Measurements from ENCODE around the gene COPZ1. TPM values are rescaled to one million over a fixed set of nuclear protein-coding genes. Genes with fewer than 3 reads are reported as not detected.

COPZ1 gene
- total and polyA plus RNA-seq, 2 experiments from 2014 or later: 149 to 170 TPM

DNA sequence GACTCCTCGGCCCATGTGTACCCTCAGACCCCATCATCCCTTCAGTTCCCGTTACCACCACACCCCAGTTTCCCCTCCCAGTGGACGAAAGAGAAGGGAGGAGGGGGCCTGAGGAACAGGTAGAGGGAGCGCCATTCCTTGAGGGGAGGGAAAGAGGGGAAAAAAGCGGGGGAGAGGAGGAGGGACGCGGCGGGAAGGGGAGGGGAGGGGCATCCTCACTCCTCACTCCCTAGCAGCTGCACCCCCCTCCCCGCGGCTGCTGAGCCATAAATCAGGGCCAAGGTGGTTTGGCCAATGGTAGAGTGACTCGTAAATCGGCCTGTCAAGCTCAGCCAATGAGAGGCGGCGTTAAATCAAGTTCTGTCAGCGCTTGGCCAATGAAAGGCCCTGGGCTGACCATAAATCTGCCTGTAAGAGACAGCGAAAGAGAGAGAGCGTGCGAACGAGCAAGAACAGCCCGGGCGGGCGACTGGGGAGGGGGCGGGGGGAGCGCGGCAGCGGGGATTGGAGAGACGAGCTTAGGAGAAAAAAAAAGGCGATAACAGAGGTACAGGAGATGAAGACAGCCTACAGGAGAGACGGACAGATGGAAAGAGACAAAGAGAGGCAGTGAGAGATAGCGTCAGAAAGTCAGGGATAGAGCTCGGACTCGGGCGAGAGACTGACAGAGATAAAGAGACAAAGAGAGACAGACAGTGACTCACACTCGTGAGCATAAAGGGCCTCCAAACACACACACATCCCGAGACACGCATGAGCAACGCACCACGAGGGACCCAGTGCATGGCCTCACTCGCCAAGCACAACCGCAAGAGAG is 34.2 kb downstream of the COPZ1 start:
- H2AFZ ChIP-seq: peak overlapping the region; percentile 82
- peaks cover 20% of the 10 kb centered on the region for H3K4me1 ChIP-seq (ENCODE audit: insufficient read depth)
- WGBS, 2 experiments (ENCODE audit: low coverage in 1 of 2, low lambda C conversion rate in 2 of 2, missing lambda C conversion rate in 2 of 2): 0 to 2% methylated on average over 33 to 40 of the region's 40 CpGs
- no peaks in the 10 kb centered on the region for H3K27me3 ChIP-seq (replicated peaks; ENCODE audit: insufficient read depth)
- peak overlapping the region; percentile 91 for H3K27ac ChIP-seq
- no peaks in the 10 kb centered on the region for H3K9me3 ChIP-seq (ENCODE audit: low read depth)
- peak overlapping the region; percentile 78 for H3K4me3 ChIP-seq
- H3K79me2 ChIP-seq (ENCODE audit: insufficient read depth): no peaks in the 10 kb centered on the region
- in situ Hi-C loops (cut with MboI): no loop called here
- peak overlapping the region; percentile 84 for H3K9ac ChIP-seq
- DNase-seq: peak; percentile 98
- TF ChIP-seq EZH2phosphoT487 (IDR thresholded peaks at IDR 0.05; ENCODE audit: insufficient read depth, low read depth) (no peak), EZH2 (IDR thresholded peaks at IDR 0.05; ENCODE audit: insufficient read depth, poor library complexity, severe bottlenecking) (no peak)
- peak overlapping the region; percentile 93 for H3K4me2 ChIP-seq (ENCODE audit: unreplicated experiment)
- no peaks in the 10 kb centered on the region for H3K9me2 ChIP-seq (ENCODE audit: insufficient read depth)
- peaks cover 11% of the 10 kb centered on the region for H3F3A ChIP-seq (ENCODE audit: insufficient read depth)
- no peaks in the 10 kb centered on the region for H4K20me1 ChIP-seq (ENCODE audit: insufficient read depth)
- H3K36me3 ChIP-seq (ENCODE audit: low read depth): no peaks in the 10 kb centered on the region

DNA sequence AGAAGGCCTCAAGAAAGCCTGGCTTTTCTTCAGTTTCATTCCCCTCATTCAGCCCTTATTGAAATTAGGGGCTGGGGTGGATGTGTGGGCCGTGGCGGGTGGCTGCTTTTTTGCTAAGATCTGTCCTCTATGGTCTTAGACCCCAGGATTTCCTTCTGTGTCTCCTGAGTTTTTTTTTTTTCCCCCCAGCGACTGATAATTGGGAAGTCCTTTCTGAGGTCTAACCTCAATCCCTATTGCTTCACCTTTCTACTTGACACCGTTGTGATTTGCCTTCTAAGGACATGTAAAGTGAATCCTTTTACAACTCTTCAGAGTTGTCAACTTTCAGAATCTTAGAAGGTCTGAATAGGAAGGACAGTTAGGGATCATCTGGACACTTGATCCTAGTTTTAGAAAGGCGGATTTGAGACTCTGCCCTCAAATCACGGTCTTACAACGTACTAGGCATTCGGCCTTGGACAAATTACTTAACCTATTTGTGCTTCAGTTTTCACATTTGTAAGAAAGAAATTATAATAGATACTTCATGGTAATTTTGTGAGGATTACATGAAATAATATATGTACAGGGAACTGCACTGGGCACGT is 34.9 kb downstream of the COPZ1 start:
- Histone ChIP-seq H3K36me3 (ENCODE audit: low read depth) (no peaks in the 10 kb centered on the region), H2AFZ (peak overlapping the region; percentile 82), H3K27me3 (replicated peaks; ENCODE audit: insufficient read depth) (no peaks in the 10 kb centered on the region), H3F3A (ENCODE audit: insufficient read depth) (peaks cover 11% of the 10 kb centered on the region), H3K9ac (peak overlapping the region; percentile 84), H3K9me2 (ENCODE audit: insufficient read depth) (no peaks in the 10 kb centered on the region), H3K4me3 (peak overlapping the region; percentile 78), H3K9me3 (ENCODE audit: low read depth) (no peaks in the 10 kb centered on the region), H3K79me2 (ENCODE audit: insufficient read depth) (no peaks in the 10 kb centered on the region), H3K4me1 (ENCODE audit: insufficient read depth) (peaks cover 20% of the 10 kb centered on the region), H4K20me1 (ENCODE audit: insufficient read depth) (no peaks in the 10 kb centered on the region), H3K4me2 (ENCODE audit: unreplicated experiment) (peak overlapping the region; percentile 93), H3K27ac (peak overlapping the region; percentile 91)
- in situ Hi-C loops (cut with MboI): no loop called here
- TF ChIP-seq EZH2phosphoT487 (IDR thresholded peaks at IDR 0.05; ENCODE audit: insufficient read depth, low read depth): no peak
- DNase-seq: no peak
- 57% methylated on average over 9 of the region's 9 CpGs for WGBS, 2 experiments (ENCODE audit: low coverage in 1 of 2, low lambda C conversion rate in 2 of 2, missing lambda C conversion rate in 2 of 2)

DNA sequence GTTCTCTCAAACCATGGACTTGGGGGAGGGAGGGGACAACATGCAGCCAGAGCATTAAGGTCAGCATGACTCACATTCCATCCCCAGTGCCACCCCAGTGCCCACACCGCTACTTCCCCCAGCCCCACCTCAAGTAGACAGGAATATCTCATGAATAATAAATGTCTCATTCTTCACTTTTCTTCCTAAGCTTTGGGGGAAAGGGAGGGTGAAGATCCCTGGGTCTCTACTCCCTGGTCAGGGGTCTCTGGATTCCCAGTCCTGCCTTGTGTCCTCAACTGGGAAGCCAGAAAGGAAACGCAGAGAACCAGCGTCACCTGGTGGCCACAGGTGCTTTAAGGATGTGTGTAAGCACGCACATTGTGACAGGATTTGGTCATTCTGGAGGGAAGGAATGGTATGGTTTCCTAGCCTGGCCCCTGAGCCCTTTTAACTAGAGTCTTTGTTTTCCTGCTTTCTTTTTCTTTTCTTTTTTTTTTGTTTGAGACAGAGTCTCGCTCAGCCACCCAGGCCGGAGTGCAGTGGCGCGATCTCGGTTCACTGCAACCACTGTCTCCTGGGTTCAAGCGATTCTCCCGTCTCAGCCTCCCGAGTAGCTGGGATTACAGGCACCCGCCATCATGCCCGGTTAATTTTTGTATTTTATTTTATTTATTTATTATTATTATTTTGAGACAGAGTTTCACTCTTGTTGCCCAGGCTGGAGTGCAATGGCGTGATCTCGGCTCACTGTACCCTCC is 36.0 kb downstream of the COPZ1 start:
- peak; percentile 79 for DNase-seq
- Histone ChIP-seq H3K9ac (no peak overlapping the region; the same call in 1 of the 2 replicates), H3K9me2 (ENCODE audit: insufficient read depth) (no peaks in the 10 kb centered on the region), H3K4me1 (ENCODE audit: insufficient read depth) (peaks cover 20% of the 10 kb centered on the region), H3K27ac (peak overlapping the region; percentile 91), H3K4me3 (no peak overlapping the region), H3K4me2 (ENCODE audit: unreplicated experiment) (no peak overlapping the region), H3K27me3 (replicated peaks; ENCODE audit: insufficient read depth) (no peaks in the 10 kb centered on the region), H3F3A (ENCODE audit: insufficient read depth) (peaks cover 11% of the 10 kb centered on the region), H2AFZ (no peak overlapping the region), H3K9me3 (ENCODE audit: low read depth) (no peaks in the 10 kb centered on the region), H3K36me3 (ENCODE audit: low read depth) (no peaks in the 10 kb centered on the region), H4K20me1 (ENCODE audit: insufficient read depth) (no peaks in the 10 kb centered on the region), H3K79me2 (ENCODE audit: insufficient read depth) (no peaks in the 10 kb centered on the region)
- in situ Hi-C loops (cut with MboI): no loop called here
- TF ChIP-seq EZH2 (IDR thresholded peaks at IDR 0.05; ENCODE audit: insufficient read depth, poor library complexity, severe bottlenecking): no peak
- TF ChIP-seq EZH2phosphoT487 (IDR thresholded peaks at IDR 0.05; ENCODE audit: insufficient read depth, low read depth): no peak
- 71 to 73% methylated on average over 16 of the region's 16 CpGs for WGBS, 2 experiments (ENCODE audit: low coverage in 1 of 2, low lambda C conversion rate in 2 of 2, missing lambda C conversion rate in 2 of 2)

DNA sequence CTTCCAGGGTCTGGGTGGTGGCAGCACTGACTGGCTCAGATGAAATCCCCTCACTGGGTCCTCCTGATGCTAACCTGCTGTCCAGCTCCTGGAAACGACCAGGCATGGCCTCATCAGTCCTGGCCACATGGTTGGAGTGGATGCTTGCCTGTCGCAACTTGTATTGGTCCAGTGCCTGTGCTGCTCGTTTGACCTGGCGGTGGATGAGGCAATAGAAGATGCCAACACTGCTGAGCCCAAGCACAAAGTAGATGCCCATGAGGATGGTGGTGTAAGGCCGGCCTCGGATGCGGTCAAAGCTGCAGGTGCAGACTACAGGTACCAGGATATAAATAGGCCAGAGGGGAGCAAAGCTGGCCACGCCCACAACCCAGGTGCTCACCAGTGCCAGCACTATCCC is 38.1 kb downstream of the COPZ1 start:
- H3K9me3 ChIP-seq (ENCODE audit: low read depth): no peaks in the 10 kb centered on the region
- H3K4me3 ChIP-seq: no peak overlapping the region

More for the DNA sequence above, 38.1 kb downstream of the COPZ1 start:
- peaks cover 13% of the 10 kb centered on the region for H3F3A ChIP-seq (ENCODE audit: insufficient read depth)
- no peaks in the 10 kb centered on the region for H3K36me3 ChIP-seq (ENCODE audit: low read depth)
- no peak overlapping the region for H3K4me2 ChIP-seq (ENCODE audit: unreplicated experiment)
- H2AFZ ChIP-seq: no peak overlapping the region
- in situ Hi-C loops (cut with MboI): no loop called here
- no peak overlapping the region for H3K27ac ChIP-seq
- H3K9me2 ChIP-seq (ENCODE audit: insufficient read depth): no peaks in the 10 kb centered on the region
- WGBS, 2 experiments (ENCODE audit: low coverage in 1 of 2, low lambda C conversion rate in 2 of 2, missing lambda C conversion rate in 2 of 2): 68 to 72% methylated on average over 8 of the region's 8 CpGs
- H3K9ac ChIP-seq: no peak overlapping the region
- no peak for DNase-seq
- H4K20me1 ChIP-seq (ENCODE audit: insufficient read depth): no peaks in the 10 kb centered on the region
- H3K4me1 ChIP-seq (ENCODE audit: insufficient read depth): peaks cover 17% of the 10 kb centered on the region
- TF ChIP-seq EZH2 (IDR thresholded peaks at IDR 0.05; ENCODE audit: insufficient read depth, poor library complexity, severe bottlenecking) (no peak), EZH2phosphoT487 (IDR thresholded peaks at IDR 0.05; ENCODE audit: insufficient read depth, low read depth) (no peak)
- H3K27me3 ChIP-seq (replicated peaks; ENCODE audit: insufficient read depth): no peaks in the 10 kb centered on the region
- no peaks in the 10 kb centered on the region for H3K79me2 ChIP-seq (ENCODE audit: insufficient read depth)

Measured in GM23248 (cell line).